CD8-positive, alpha-beta memory T cell (primary cell): ENCODE measurements around the gene ZNF585A. TPM values are rescaled to one million over a fixed set of nuclear protein-coding genes. Genes with fewer than 3 reads are reported as not detected.
"Not testable (repeated sequence)": the region's sequence is repeated elsewhere in the genome, so short reads cannot be mapped to it uniquely, and the experiment has no call there.

Source experiments
- CTCF ChIA-PET: fragments of 350-600 bp; sonication (Branson Sonifier 250); formaldehyde crosslinking; loops from one replicate; lab custom pipeline; 2021; ENCODE audit warnings: antibody characterized with exemption; lab: Charles Lee
- POLR2A ChIA-PET: fragments of 350-600 bp; sonication (Branson Sonifier 250); formaldehyde crosslinking; loops from one replicate; lab custom pipeline; 2021; ENCODE audit warnings: antibody characterized with exemption; lab: Charles Lee
- DNase-seq, 5 donors: peaks; one replicate each; pipeline versions ENCODE4 v3.0.0 to v3.0.0-alpha.2; 2020 to 2022; ENCODE audit warnings: mixed read lengths in 1 of 5
- H3K27ac ChIP-seq: one replicate; pipeline ENCODE4 v1.7.0; 2013; ENCODE audit warnings: low read depth, mild to moderate bottlenecking, low read length, moderate library complexity
- H3K27me3 ChIP-seq: 2 replicates; pipeline ENCODE4 v1.7.0; 2013; ENCODE audit warnings: low read length, mild to moderate bottlenecking; ENCODE audit not compliant: insufficient read depth, poor library complexity, severe bottlenecking
- H3K36me3 ChIP-seq: 2 replicates; pipeline ENCODE4 v1.7.0; 2013; ENCODE audit warnings: mild to moderate bottlenecking, low read length, moderate library complexity; ENCODE audit not compliant: insufficient read depth
- H3K4me1 ChIP-seq: 2 replicates; pipeline ENCODE4 v1.7.0; 2013; ENCODE audit warnings: mild to moderate bottlenecking, low read length, moderate library complexity; ENCODE audit not compliant: insufficient read depth
- H3K4me3 ChIP-seq: 2 replicates; pipeline ENCODE4 v1.7.0; 2013; ENCODE audit warnings: mild to moderate bottlenecking, low read length
- H3K9me3 ChIP-seq: 2 replicates; pipeline ENCODE4 v1.7.0; 2013; ENCODE audit warnings: mild to moderate bottlenecking, low read length
- H3K27ac Mint-ChIP-seq, 8 donors: one replicate each; pipeline ENCODE4 v1.8.0; 2020 to 2021; ENCODE audit warnings: mixed read lengths in 8 of 8, mild to moderate bottlenecking in 6 of 8, inconsistent platforms in 3 of 8, moderate library complexity in 3 of 8
- H3K27me3 Mint-ChIP-seq, 2 donors: one replicate each; pipeline ENCODE4 v1.8.0; 2020 to 2021; ENCODE audit warnings: mixed read lengths in 2 of 2, mild to moderate bottlenecking in 1 of 2, moderate library complexity in 1 of 2
- H3K36me3 Mint-ChIP-seq, 3 donors: one replicate each; pipeline ENCODE4 v1.8.0; 2020 to 2021; ENCODE audit warnings: mixed read lengths in 3 of 3, inconsistent platforms in 1 of 3, mild to moderate bottlenecking in 1 of 3
- H3K4me1 Mint-ChIP-seq, 3 donors: one replicate each; pipeline ENCODE4 v1.8.0; 2020 to 2021; ENCODE audit warnings: mixed read lengths in 3 of 3, inconsistent platforms in 1 of 3, mild to moderate bottlenecking in 1 of 3
- H3K4me3 Mint-ChIP-seq, 7 donors: one replicate each; pipeline ENCODE4 v1.8.0; 2020 to 2021; ENCODE audit warnings: mixed read lengths in 7 of 7, mild to moderate bottlenecking in 6 of 7, moderate library complexity in 4 of 7, inconsistent platforms in 2 of 7
- H3K9me3 Mint-ChIP-seq, 5 donors: one replicate each; pipeline ENCODE4 v1.8.0; 2020 to 2022; ENCODE audit warnings: mixed read lengths in 5 of 5, mild to moderate bottlenecking in 3 of 5, moderate library complexity in 2 of 5, inconsistent platforms in 1 of 5
- polyA plus RNA-seq: library from polyadenylated mRNA; unstranded; fragments of 300-500 nt; fragmentation: Illumina TruSeq; gene quantifications from one replicate; pipeline ENCODE4 v1.2.3, GENCODE V29; 2021
- total RNA-seq, 2 experiments: library from RNA; stranded (reverse); gene quantifications; one replicate each; pipeline ENCODE4 v1.2.3, GENCODE V29; 2021

The ZNF585A gene
- total and polyA plus RNA-seq, 3 experiments from 2014 or later, result 9.5 to 52.7 (median 10.9) TPM

- no peak overlapping the region for H3K27ac Mint-ChIP-seq
- peaks cover 14% of the 10 kb centered on the region for H3K36me3 ChIP-seq
- POLR2A ChIA-PET, result no interaction called here
Observed at GRCh38 chr19:37127999-37128820, 44.3 kb downstream of the ZNF585A start.

DNA sequence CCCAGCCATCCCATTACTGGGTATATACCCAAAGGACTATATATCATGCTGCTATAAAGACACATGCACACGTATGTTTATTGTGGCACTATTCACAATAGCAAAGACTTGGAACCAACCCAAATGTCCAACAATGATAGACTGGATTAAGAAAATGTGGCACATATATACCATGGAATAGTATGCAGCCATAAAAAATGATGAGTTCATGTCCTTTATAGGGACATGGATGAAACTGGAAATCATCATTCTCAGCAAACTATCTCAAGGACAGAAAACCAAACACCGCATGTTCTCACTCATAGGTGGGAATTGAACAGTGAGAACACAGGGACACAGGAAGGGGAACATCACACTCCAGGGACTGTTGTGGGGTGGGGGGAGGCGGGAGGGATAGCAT is 50.4 kb downstream of the ZNF585A start:
- H3K36me3 ChIP-seq, H3K27me3 Mint-ChIP-seq, H3K4me3 ChIP-seq, POLR2A ChIA-PET, H3K4me1 Mint-ChIP-seq, H3K4me3 Mint-ChIP-seq, H3K27ac ChIP-seq, DNase-seq, H3K4me1 ChIP-seq, CTCF ChIA-PET, H3K27ac Mint-ChIP-seq, H3K27me3 ChIP-seq: not testable (repeated sequence)
- H3K36me3 Mint-ChIP-seq, result peaks cover 20 to 44% (median 39%) of the 10 kb centered on the region in 3 donors
- H3K9me3 Mint-ChIP-seq, result peaks cover 36 to 82% (median 75%) of the 10 kb centered on the region in 5 donors
- H3K9me3 ChIP-seq, result peaks cover 45% of the 10 kb centered on the region

More at GRCh38 chr19:37127999-37128820, 44.3 kb downstream of the ZNF585A start:
- Histone ChIP-seq H3K9me3 (peaks cover 87% of the 10 kb centered on the region), H3K4me3 (peak overlapping the region; percentile 6), H3K27ac (no peak overlapping the region), H3K27me3 (no peaks in the 10 kb centered on the region), H3K4me1 (no peaks in the 10 kb centered on the region)
- Mint-ChIP-seq H3K27me3 (no peaks in the 10 kb centered on the region), H3K36me3 (peaks cover 23 to 74% (median 74%) of the 10 kb centered on the region in 3 donors), H3K4me3 (no peak overlapping the region), H3K4me1 (no peaks in the 10 kb centered on the region), H3K9me3 (peaks cover 55 to 99% (median 99%) of the 10 kb centered on the region in 5 donors)
- DNase-seq, result no peak
- CTCF ChIA-PET, result no interaction called here

DNA sequence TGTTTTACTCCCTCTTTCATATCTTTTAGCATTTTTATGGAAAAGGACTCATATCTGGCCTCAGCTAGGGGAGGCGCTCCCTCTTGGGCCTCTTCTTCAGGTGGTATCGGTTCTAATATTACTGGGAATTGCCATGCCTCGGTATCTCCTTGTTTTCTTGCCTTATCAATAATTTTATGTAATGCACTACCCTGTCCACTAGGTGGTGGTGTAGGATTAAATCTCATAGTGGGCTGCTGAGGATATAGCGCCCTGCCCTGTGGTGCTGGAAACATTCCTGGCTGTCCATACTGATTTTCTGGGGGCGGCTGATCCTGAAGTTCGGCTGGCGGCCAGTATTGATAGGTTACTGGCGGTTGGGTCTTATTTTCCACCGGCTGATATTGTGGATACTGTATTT is 58.5 kb downstream of the ZNF585A start:
- Mint-ChIP-seq H3K4me3 (no peak overlapping the region), H3K4me1 (no peaks in the 10 kb centered on the region)

GRCh38 chr19:37111753-37112152 is 60.7 kb downstream of the ZNF585A start:
- peaks cover 68 to 100% (median 99%) of the 10 kb centered on the region in 5 donors for H3K9me3 Mint-ChIP-seq
- Histone ChIP-seq H3K9me3 (peaks cover 74% of the 10 kb centered on the region), H3K36me3 (peaks cover 47% of the 10 kb centered on the region)
- H3K27ac Mint-ChIP-seq, H3K4me1 Mint-ChIP-seq, DNase-seq, H3K4me3 ChIP-seq, H3K27me3 Mint-ChIP-seq, H3K27ac ChIP-seq, CTCF ChIA-PET, H3K27me3 ChIP-seq, H3K4me1 ChIP-seq, POLR2A ChIA-PET, H3K4me3 Mint-ChIP-seq: not testable (repeated sequence)
- H3K36me3 Mint-ChIP-seq, result peaks cover 71 to 99% (median 98%) of the 10 kb centered on the region in 3 donors

More for the DNA sequence above, 58.5 kb downstream of the ZNF585A start:
- no peak for DNase-seq
- H3K27me3 Mint-ChIP-seq, result no peaks in the 10 kb centered on the region
- H3K36me3 ChIP-seq, result peaks cover 30% of the 10 kb centered on the region
- POLR2A ChIA-PET, result no interaction called here
- H3K4me1 ChIP-seq, result no peaks in the 10 kb centered on the region
- H3K9me3 Mint-ChIP-seq, result peaks cover 55 to 95% (median 87%) of the 10 kb centered on the region in 5 donors
- CTCF ChIA-PET, result no interaction called here
- H3K9me3 ChIP-seq, result peaks cover 52% of the 10 kb centered on the region
- H3K4me3 ChIP-seq, result peak overlapping the region; percentile 31
- no peaks in the 10 kb centered on the region for H3K27me3 ChIP-seq
- H3K36me3 Mint-ChIP-seq, result peaks cover 55 to 80% (median 78%) of the 10 kb centered on the region in 3 donors
- no peak overlapping the region for H3K27ac ChIP-seq
- no peak overlapping the region for H3K27ac Mint-ChIP-seq

GRCh38 chr19:37104135-37104534 is 68.4 kb downstream of the ZNF585A start:
- H3K27me3 Mint-ChIP-seq, H3K27ac Mint-ChIP-seq, H3K4me3 ChIP-seq, H3K4me3 Mint-ChIP-seq, H3K4me1 Mint-ChIP-seq, H3K27ac ChIP-seq, H3K27me3 ChIP-seq, CTCF ChIA-PET, DNase-seq, POLR2A ChIA-PET, H3K4me1 ChIP-seq: not testable (repeated sequence)
- Histone ChIP-seq H3K36me3 (peaks cover 34% of the 10 kb centered on the region), H3K9me3 (peaks cover 30% of the 10 kb centered on the region)
- Mint-ChIP-seq H3K36me3 (peaks cover 64 to 96% (median 94%) of the 10 kb centered on the region in 3 donors), H3K9me3 (peaks cover 46 to 96% (median 92%) of the 10 kb centered on the region in 5 donors)

DNA sequence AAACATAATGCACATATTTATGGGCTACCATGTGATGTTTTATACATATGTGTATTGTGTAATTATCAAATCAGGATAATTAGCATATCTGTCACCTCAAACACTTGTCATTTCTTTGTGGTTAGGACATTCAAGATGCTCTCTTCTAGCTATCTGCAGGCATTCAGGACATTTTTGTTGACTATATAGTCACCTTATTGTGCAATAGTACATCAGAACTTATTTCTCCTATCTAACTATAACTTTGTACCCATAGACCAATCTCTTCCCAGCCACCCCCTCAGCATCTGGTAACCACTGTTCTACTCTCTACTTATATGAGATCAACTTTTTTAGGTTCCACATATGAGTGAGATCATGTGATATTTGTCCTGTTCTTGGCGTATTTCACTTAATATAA is 73.9 kb downstream of the ZNF585A start:
- Histone ChIP-seq H3K4me3 (no peak overlapping the region), H3K36me3 (peaks cover 26% of the 10 kb centered on the region), H3K27me3 (no peaks in the 10 kb centered on the region), H3K9me3 (peaks cover 17% of the 10 kb centered on the region), H3K4me1 (no peaks in the 10 kb centered on the region), H3K27ac (no peak overlapping the region)
- Mint-ChIP-seq H3K9me3 (peaks cover 44 to 97% (median 81%) of the 10 kb centered on the region in 5 donors), H3K4me1 (peaks cover 0 to 5% (median 2%) of the 10 kb centered on the region in 3 donors), H3K4me3 (no peak overlapping the region), H3K36me3 (peaks cover 65 to 98% (median 95%) of the 10 kb centered on the region in 3 donors), H3K27me3 (no peaks in the 10 kb centered on the region), H3K27ac (no peak overlapping the region)
- ChIA-PET CTCF (no interaction called here), POLR2A (no interaction called here)
- no peak for DNase-seq

- peaks cover 0 to 3% (median 3%) of the 10 kb centered on the region in 3 donors for H3K4me1 Mint-ChIP-seq
- no peak for DNase-seq
- H3K9me3 Mint-ChIP-seq, result peaks cover 37 to 97% (median 80%) of the 10 kb centered on the region in 5 donors
- H3K27ac Mint-ChIP-seq, result no peak overlapping the region
- H3K4me3 Mint-ChIP-seq, result no peak overlapping the region
- no peak overlapping the region for H3K4me3 ChIP-seq
- POLR2A ChIA-PET, result no interaction called here
- H3K27me3 ChIP-seq, result no peaks in the 10 kb centered on the region
- H3K36me3 ChIP-seq, result peaks cover 44% of the 10 kb centered on the region
- H3K27me3 Mint-ChIP-seq, result no peaks in the 10 kb centered on the region
- H3K27ac ChIP-seq, result no peak overlapping the region
- H3K9me3 ChIP-seq, result peaks cover 17% of the 10 kb centered on the region
- no peaks in the 10 kb centered on the region for H3K4me1 ChIP-seq
- peaks cover 69 to 98% (median 97%) of the 10 kb centered on the region in 3 donors for H3K36me3 Mint-ChIP-seq
- CTCF ChIA-PET, result no interaction called here
Observed at GRCh38 chr19:37095859-37096258, 76.6 kb downstream of the ZNF585A start.
